Measurements from ENCODE around the gene CCL25. TPM values are rescaled to one million over a fixed set of nuclear protein-coding genes. Genes with fewer than 3 reads are reported as not detected.
"Not testable (repeated sequence)": the region's sequence is repeated elsewhere in the genome, so short reads cannot be mapped to it uniquely, and the experiment has no call there.

The CCL25 gene
- total RNA-seq, 1 donor from 2014 or later = not detected

GRCh38 chr19:8030960-8031359 is 21.6 kb upstream of the CCL25 start:
- no peaks in the 10 kb centered on the region for H3K4me1 Mint-ChIP-seq (ENCODE audit: low read depth)
- no peaks in the 10 kb centered on the region for H3K36me3 Mint-ChIP-seq (ENCODE audit: low read depth)
- intact Hi-C loops (cut with micrococcal nuclease) = no loop called here

GRCh38 chr19:8033287-8034177 is 19.0 kb upstream of the CCL25 start:
- H3K27ac Mint-ChIP-seq; H3K4me3 Mint-ChIP-seq (ENCODE audit: low read depth); H3K4me1 Mint-ChIP-seq (ENCODE audit: low read depth); intact Hi-C loops (cut with micrococcal nuclease); H3K27me3 Mint-ChIP-seq (ENCODE audit: low read depth); H3K9me3 Mint-ChIP-seq; DNase-seq (ENCODE audit: low spot score); H3K36me3 Mint-ChIP-seq (ENCODE audit: low read depth): not testable (repeated sequence)

More at GRCh38 chr19:8030960-8031359, 21.6 kb upstream of the CCL25 start:
- H3K4me3 Mint-ChIP-seq (ENCODE audit: low read depth) = no peak overlapping the region
- H3K27ac Mint-ChIP-seq = no peak overlapping the region
- no peaks in the 10 kb centered on the region for H3K9me3 Mint-ChIP-seq
- no peak for DNase-seq (ENCODE audit: low spot score)
- H3K27me3 Mint-ChIP-seq (ENCODE audit: low read depth) = no peaks in the 10 kb centered on the region

GRCh38 chr19:8034178-8034525 is 18.4 kb upstream of the CCL25 start:
- H3K36me3 Mint-ChIP-seq (ENCODE audit: low read depth) = no peaks in the 10 kb centered on the region
- H3K27me3 Mint-ChIP-seq (ENCODE audit: low read depth) = peaks cover 2% of the 10 kb centered on the region
- H3K9me3 Mint-ChIP-seq = no peaks in the 10 kb centered on the region
- no peak overlapping the region for H3K27ac Mint-ChIP-seq
- intact Hi-C loops (cut with micrococcal nuclease) = no loop called here
- no peaks in the 10 kb centered on the region for H3K4me1 Mint-ChIP-seq (ENCODE audit: low read depth)
- no peak for DNase-seq (ENCODE audit: low spot score)
- H3K4me3 Mint-ChIP-seq (ENCODE audit: low read depth) = no peak overlapping the region

GRCh38 chr19:8036434-8037099 is 16.0 kb upstream of the CCL25 start:
- Mint-ChIP-seq H3K9me3 (no peaks in the 10 kb centered on the region), H3K4me3 (ENCODE audit: low read depth) (no peak overlapping the region), H3K27ac (no peak overlapping the region), H3K36me3 (ENCODE audit: low read depth) (no peaks in the 10 kb centered on the region), H3K27me3 (ENCODE audit: low read depth) (peaks cover 2% of the 10 kb centered on the region), H3K4me1 (ENCODE audit: low read depth) (no peaks in the 10 kb centered on the region)
- intact Hi-C loops (cut with micrococcal nuclease) = no loop called here
- no peak for DNase-seq (ENCODE audit: low spot score)

GRCh38 chr19:8038815-8039214 is 13.7 kb upstream of the CCL25 start:
- H3K27ac Mint-ChIP-seq = no peak overlapping the region
- H3K36me3 Mint-ChIP-seq (ENCODE audit: low read depth) = no peaks in the 10 kb centered on the region
- no peaks in the 10 kb centered on the region for H3K9me3 Mint-ChIP-seq
- DNase-seq (ENCODE audit: low spot score) = no peak
- H3K4me3 Mint-ChIP-seq (ENCODE audit: low read depth) = no peak overlapping the region
- H3K4me1 Mint-ChIP-seq (ENCODE audit: low read depth) = no peaks in the 10 kb centered on the region
- peaks cover 2% of the 10 kb centered on the region for H3K27me3 Mint-ChIP-seq (ENCODE audit: low read depth)
- intact Hi-C loops (cut with micrococcal nuclease) = no loop called here

GRCh38 chr19:8039231-8039630 is 13.3 kb upstream of the CCL25 start:
- Mint-ChIP-seq H3K4me3 (ENCODE audit: low read depth) (no peak overlapping the region), H3K36me3 (ENCODE audit: low read depth) (no peaks in the 10 kb centered on the region), H3K27me3 (ENCODE audit: low read depth) (peaks cover 2% of the 10 kb centered on the region), H3K9me3 (no peaks in the 10 kb centered on the region), H3K27ac (no peak overlapping the region), H3K4me1 (ENCODE audit: low read depth) (no peaks in the 10 kb centered on the region)
- intact Hi-C loops (cut with micrococcal nuclease) = no loop called here
- no peak for DNase-seq (ENCODE audit: low spot score)

- peaks cover 2% of the 10 kb centered on the region for H3K27me3 Mint-ChIP-seq (ENCODE audit: low read depth)
- no peak overlapping the region for H3K27ac Mint-ChIP-seq
- intact Hi-C loops (cut with micrococcal nuclease) = no loop called here
- no peak for DNase-seq (ENCODE audit: low spot score)
- no peaks in the 10 kb centered on the region for H3K4me1 Mint-ChIP-seq (ENCODE audit: low read depth)
- H3K36me3 Mint-ChIP-seq (ENCODE audit: low read depth) = no peaks in the 10 kb centered on the region
- no peak overlapping the region for H3K4me3 Mint-ChIP-seq (ENCODE audit: low read depth)
- no peaks in the 10 kb centered on the region for H3K9me3 Mint-ChIP-seq
Measured at GRCh38 chr19:8041531-8041931, 11.0 kb upstream of the CCL25 start.

GRCh38 chr19:8042900-8043299 is 9.7 kb upstream of the CCL25 start:
- Mint-ChIP-seq H3K36me3 (ENCODE audit: low read depth) (no peaks in the 10 kb centered on the region), H3K4me3 (ENCODE audit: low read depth) (no peak overlapping the region), H3K27ac (no peak overlapping the region), H3K9me3 (no peaks in the 10 kb centered on the region), H3K4me1 (ENCODE audit: low read depth) (peaks cover 3% of the 10 kb centered on the region), H3K27me3 (ENCODE audit: low read depth) (no peaks in the 10 kb centered on the region)
- DNase-seq (ENCODE audit: low spot score) = no peak
- intact Hi-C loops (cut with micrococcal nuclease) = no loop called here

GRCh38 chr19:8044018-8044417 is 8.5 kb upstream of the CCL25 start:
- intact Hi-C loops (cut with micrococcal nuclease) = no loop called here
- no peak overlapping the region for H3K27ac Mint-ChIP-seq
- no peak for DNase-seq (ENCODE audit: low spot score)
- H3K36me3 Mint-ChIP-seq (ENCODE audit: low read depth) = no peaks in the 10 kb centered on the region
- H3K4me3 Mint-ChIP-seq (ENCODE audit: low read depth) = no peak overlapping the region
- H3K9me3 Mint-ChIP-seq = no peaks in the 10 kb centered on the region
- H3K27me3 Mint-ChIP-seq (ENCODE audit: low read depth) = no peaks in the 10 kb centered on the region
- peaks cover 3% of the 10 kb centered on the region for H3K4me1 Mint-ChIP-seq (ENCODE audit: low read depth)

GRCh38 chr19:8045872-8046568 is 6.5 kb upstream of the CCL25 start:
- no peaks in the 10 kb centered on the region for H3K27me3 Mint-ChIP-seq (ENCODE audit: low read depth)
- H3K36me3 Mint-ChIP-seq (ENCODE audit: low read depth) = no peaks in the 10 kb centered on the region
- DNase-seq (ENCODE audit: low spot score) = no peak
- H3K4me3 Mint-ChIP-seq (ENCODE audit: low read depth) = no peak overlapping the region
- H3K27ac Mint-ChIP-seq = no peak overlapping the region
- intact Hi-C loops (cut with micrococcal nuclease) = no loop called here
- H3K4me1 Mint-ChIP-seq (ENCODE audit: low read depth) = peaks cover 4% of the 10 kb centered on the region
- no peaks in the 10 kb centered on the region for H3K9me3 Mint-ChIP-seq

- peaks cover 4% of the 10 kb centered on the region for H3K4me1 Mint-ChIP-seq (ENCODE audit: low read depth)
- no peak overlapping the region for H3K27ac Mint-ChIP-seq
- intact Hi-C loops (cut with micrococcal nuclease) = no loop called here
- H3K4me3 Mint-ChIP-seq (ENCODE audit: low read depth) = no peak overlapping the region
- H3K36me3 Mint-ChIP-seq (ENCODE audit: low read depth) = no peaks in the 10 kb centered on the region
- DNase-seq (ENCODE audit: low spot score) = no peak
- no peaks in the 10 kb centered on the region for H3K27me3 Mint-ChIP-seq (ENCODE audit: low read depth)
- no peaks in the 10 kb centered on the region for H3K9me3 Mint-ChIP-seq
Measured at GRCh38 chr19:8046569-8047165, 5.9 kb upstream of the CCL25 start.

- Mint-ChIP-seq H3K27me3 (ENCODE audit: low read depth) (no peaks in the 10 kb centered on the region), H3K36me3 (ENCODE audit: low read depth) (no peaks in the 10 kb centered on the region), H3K4me1 (ENCODE audit: low read depth) (peaks cover 11% of the 10 kb centered on the region), H3K4me3 (ENCODE audit: low read depth) (peak overlapping the region; percentile 37), H3K9me3 (no peaks in the 10 kb centered on the region), H3K27ac (no peak overlapping the region)
- intact Hi-C loops (cut with micrococcal nuclease) = loop anchor here (5.0 kb wide), 1 partner anchor 392 kb away; the partner anchor contains the start of gene HNRNPM
- peak; percentile 73 for DNase-seq (ENCODE audit: low spot score)
Measured at GRCh38 chr19:8050274-8051096, 2.1 kb upstream of the CCL25 start.

All from activated T-helper 2 cell treated with anti-CD3 and anti-CD28 coated beads, Interferon-gamma antibody, Interleukin-2, Interleukin-4, amounts not matched to agents 10 μg/mL and 5 μg/mL and 100 μg/mL, durations not matched to agents 14 hours and 24 hours and 36 hours (primary cell).